ENCODE data around the gene VEZT.
"Not testable (repeated sequence)": the region's sequence is repeated elsewhere in the genome, so short reads cannot be mapped to it uniquely, and the experiment has no call there.

Gene VEZT, protein sequence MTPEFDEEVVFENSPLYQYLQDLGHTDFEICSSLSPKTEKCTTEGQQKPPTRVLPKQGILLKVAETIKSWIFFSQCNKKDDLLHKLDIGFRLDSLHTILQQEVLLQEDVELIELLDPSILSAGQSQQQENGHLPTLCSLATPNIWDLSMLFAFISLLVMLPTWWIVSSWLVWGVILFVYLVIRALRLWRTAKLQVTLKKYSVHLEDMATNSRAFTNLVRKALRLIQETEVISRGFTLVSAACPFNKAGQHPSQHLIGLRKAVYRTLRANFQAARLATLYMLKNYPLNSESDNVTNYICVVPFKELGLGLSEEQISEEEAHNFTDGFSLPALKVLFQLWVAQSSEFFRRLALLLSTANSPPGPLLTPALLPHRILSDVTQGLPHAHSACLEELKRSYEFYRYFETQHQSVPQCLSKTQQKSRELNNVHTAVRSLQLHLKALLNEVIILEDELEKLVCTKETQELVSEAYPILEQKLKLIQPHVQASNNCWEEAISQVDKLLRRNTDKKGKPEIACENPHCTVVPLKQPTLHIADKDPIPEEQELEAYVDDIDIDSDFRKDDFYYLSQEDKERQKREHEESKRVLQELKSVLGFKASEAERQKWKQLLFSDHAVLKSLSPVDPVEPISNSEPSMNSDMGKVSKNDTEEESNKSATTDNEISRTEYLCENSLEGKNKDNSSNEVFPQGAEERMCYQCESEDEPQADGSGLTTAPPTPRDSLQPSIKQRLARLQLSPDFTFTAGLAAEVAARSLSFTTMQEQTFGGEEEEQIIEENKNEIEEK

GRCh38 chr12:95217377-95218149, at the start of gene VEZT, which contains the start of gene FGD6:
VEZT (plus strand) TSS chr12:95217807; CDS start chr12:95217851, 44 bp downstream.
FGD6 (minus strand) TSS chr12:95217467; CDS start chr12:95217240, 227 bp downstream.
- DNase-seq = peak; percentile 98

DNA sequence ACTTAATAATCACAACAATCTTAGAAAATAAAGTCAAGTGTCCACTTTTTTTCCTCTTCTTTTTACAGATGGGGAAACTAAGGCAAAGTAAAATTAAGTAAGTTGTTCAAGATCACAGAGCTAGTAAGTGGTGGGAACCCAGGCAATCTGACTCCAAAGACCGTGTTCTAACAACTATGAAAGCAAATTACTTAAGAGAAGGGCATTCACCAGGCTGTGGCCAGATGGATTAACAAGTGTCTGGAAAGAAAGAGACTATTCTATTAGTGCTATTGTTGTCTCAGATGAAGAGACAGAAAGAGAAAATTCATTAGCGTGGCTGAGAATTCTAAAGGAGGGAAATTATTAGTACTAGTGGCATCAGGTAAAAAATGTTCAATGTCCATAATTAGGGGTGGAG, 48.9 kb upstream of the VEZT start:
- no peak for DNase-seq

DNA sequence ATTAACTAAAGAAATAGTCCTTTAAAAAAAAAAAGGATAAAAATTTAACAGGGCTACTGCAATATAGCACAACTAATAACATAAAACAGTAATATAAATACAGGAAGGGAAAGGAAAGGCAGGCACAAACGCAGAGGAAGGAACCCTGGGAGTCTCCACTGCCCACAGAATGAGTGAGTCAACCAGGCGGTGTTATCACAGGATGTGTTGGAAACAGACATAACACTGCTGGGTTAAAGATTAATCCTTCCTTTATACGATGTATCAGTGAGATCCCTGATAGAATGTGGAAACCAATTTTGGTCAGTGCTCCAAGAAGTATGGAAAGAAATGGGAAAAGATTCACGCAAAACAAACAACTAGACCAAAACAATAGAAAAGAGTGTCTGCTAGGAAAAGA, 48.2 kb upstream of the VEZT start:
- no peak for DNase-seq

- DNase-seq = no peak
These were observed 44.0 kb upstream of the VEZT start for GRCh38 chr12:95173392-95174251.

DNA sequence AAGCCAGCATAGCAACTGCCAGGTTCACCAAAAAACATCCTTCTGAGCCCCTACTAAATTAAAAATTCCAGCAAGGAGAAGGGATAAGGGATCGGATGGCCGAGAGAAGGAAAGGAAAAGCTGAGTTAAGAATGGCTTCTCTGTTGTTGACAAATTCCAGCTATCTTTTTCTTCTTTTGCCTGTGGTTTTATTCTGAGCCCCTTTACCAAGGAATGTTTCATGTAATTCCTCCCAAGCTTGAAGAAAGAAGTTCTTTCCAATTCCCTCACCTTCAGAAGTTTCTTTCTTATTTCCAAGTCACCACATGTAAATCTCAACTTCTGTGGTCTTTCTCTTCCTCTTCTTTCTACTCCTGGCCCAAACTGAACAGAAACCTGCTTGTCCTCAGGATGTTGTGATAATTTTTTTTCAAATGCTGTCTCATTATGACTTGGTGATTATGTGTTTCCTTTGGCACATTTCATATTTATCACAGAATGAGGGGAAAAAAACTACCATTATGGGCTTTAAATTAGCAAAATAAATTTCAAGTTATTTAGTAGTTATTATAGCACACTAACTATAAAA, 40.3 kb upstream of the VEZT start:
- DNase-seq = no peak

- no peak for DNase-seq
These were observed 39.5 kb upstream of the VEZT start for GRCh38 chr12:95178136-95178535.

GRCh38 chr12:95179011-95179410, 38.6 kb upstream of the VEZT start:
- no peak for DNase-seq

DNA sequence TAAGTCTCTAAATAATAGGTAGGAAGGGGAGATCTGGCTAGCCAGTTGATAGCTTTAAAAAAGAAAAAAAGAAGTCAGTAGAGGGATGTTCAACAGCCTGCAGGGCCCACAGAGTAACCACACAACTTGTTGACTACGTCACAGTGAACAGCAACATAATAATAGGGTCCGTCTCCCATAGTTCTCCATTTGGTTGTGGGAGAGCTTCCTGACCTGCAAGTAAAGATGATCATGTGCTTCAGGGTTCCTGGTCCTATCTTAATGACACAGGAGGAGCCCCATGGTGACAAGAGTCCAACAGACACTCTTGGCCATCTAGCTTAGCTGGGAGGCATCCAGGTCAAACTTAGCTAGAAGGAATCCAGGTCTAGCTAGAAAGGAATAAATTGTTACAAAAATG, 36.5 kb upstream of the VEZT start:
- no peak for DNase-seq

GRCh38 chr12:95182868-95183415, 34.7 kb upstream of the VEZT start:
- DNase-seq = no peak

DNA sequence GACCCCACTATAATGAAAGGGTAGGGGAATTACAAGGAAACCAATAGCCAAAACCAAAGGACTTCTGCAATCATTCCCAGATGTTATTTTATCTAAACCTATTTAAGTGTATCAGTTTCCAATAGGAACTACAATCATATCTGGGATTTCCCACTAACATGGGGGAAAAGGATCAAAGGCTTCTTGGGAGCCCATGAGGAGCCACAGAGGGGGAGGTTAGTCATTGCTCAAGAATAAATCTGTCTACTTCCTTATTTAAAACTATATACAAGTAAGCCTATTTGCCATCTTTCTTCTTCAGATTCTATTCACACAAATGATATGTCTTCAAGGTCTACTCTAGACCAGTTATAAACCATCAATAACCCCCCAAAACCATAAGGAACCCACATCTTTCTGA, 33.5 kb upstream of the VEZT start:
- no peak for DNase-seq

DNA sequence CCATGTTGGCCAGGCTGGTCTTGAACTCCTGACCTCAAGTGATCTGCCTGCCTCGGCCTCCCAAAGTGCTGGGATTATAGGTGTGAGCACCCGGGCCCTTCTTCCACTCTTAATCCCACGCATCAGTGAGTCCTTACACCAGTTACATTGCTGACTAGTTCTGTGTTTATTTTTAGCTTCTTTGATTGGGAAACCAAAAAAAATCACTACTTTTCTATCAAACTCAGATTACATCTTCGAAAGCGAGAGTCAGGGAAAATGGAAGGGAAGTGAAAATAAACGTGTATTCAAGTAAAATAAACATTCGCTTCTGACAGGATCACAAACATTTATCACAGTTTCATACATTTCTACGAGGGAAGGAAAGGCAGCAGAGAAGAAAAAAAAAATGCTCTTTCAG, 32.5 kb upstream of the VEZT start:
- no peak for DNase-seq

DNA sequence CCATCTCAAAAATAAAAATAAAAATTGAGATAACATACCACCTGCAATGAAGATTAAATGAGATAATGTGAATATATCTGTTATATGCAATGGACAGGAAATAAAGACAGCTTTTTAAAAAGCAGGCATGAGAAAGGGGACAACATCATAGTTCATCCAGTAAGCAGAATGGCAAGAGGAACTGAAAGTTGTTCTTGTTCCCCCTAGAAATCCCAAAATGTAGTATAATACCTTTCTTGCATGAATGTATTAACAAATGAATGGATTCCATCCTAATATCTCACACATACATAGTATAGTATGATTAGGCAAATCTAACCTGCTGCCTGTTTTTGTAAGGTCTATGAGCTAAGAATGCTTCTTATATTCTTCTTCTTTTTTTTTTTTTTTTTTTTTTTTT, 31.8 kb upstream of the VEZT start:
- no peak for DNase-seq

DNA sequence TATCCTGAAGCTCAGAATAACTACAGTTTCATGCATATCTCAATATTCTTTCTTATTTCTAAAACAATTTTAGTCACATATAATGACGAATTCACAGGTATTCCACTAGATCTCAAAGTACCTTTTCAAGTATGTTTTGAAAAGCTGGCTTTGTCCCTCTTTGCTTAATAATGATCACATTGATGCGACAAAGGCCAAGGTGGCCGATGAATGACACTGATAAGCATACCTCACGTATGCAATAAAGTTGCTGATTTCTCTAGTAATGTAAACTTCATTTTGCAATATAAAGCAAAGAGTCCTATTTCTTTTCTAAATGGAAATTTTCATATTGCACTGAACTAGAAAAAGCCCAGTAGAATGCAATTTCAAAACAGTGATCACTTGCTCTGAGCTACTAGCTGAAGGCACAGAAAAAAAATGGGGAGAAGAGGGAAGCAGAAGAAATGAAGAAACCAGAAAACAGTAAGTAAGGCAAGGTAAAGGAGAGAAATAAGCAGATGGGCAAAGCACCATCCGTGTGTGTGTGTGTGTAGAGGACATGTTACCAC, 29.7 kb upstream of the VEZT start:
- DNase-seq = no peak

GRCh38 chr12:95191060-95191696, 26.4 kb upstream of the VEZT start:
- no peak for DNase-seq

GRCh38 chr12:95192271-95192670, 25.3 kb upstream of the VEZT start:
- DNase-seq = no peak

GRCh38 chr12:95193139-95193538, 24.5 kb upstream of the VEZT start:
- DNase-seq = no peak

GRCh38 chr12:95195122-95195521, 22.5 kb upstream of the VEZT start:
- DNase-seq = no peak

DNA sequence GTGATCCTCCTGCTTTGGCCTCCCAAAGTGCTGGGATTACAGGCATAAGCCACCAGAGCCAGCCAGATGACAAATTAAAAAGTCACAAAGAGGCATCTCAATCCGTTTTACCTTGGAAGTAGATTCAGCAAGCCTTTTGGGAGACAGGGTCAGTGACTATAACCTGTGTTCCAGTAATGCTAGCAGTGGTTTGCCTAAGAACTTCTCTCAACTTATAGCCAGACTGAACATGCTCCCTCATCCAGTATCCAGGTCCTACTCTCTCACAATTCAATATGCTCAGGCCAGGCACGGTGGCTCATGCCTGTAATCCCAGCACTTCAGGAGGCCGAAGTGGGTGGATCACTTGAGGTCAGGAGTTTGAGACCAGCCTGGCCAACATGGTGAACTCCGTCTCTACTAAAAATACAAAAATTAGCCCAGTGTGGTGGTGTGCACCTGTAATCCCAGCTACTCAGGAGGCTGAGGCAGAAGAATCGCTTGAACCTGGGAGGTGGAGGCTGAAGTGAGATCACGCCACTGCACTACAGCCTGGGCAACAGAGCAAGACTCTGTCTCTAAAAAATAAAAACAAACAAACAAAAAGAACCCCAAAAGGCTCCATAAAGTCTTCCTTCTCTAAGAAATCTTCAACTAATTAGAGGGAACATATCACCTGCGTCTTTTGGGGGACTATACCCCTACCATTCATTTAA, 20.6 kb upstream of the VEZT start:
- not testable (repeated sequence) for DNase-seq

DNA sequence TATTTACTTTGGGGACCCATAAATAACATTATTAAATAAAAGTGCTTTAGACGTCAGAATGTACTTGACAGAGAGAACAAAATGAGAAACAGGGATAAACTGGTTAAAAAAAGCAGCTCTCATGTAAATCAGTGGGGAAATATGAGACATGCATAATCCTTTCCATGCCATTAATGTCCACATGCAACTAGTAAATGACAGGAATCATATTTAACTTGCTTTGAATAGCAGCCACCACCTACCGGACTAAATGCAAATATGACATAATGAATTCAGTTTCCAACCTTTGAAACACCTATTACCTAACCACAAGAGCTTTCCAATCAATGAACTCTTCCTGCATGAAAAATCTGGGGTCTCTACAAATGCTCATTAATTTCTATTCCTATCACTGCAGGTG, 20.0 kb upstream of the VEZT start:
- DNase-seq = no peak

DNA sequence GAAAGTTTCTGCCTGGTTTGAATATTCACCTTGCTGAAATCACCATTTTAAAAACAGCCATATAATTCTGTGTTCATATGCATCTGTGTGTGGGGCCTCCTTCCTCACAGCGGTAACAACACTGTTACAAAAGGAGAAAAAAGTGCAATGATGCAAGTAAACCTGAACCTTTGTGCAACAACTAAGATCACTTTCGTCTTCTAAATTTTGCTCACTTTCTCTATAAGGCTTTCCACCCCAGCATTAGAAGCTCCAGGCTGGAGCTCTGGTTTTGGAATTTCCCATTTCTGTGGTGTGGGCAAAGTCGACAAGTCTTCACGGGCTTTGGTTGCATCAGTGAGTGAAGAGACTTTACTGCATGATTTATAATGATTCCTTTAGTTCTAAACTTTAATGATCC, 18.7 kb upstream of the VEZT start:
- DNase-seq = no peak
